ENCODE results near the gene PLA2G5. TPM values are rescaled to one million over a fixed set of nuclear protein-coding genes. Genes with fewer than 3 reads are reported as not detected.

The PLA2G5 gene
- total and polyA plus RNA-seq, 2 of the 4 experiments (the other 2 are of a cell fraction): not detected

- intact Hi-C loops (cut with micrococcal nuclease): no loop called here
- peaks cover 7% of the 10 kb centered on the region for H3K27me3 ChIP-seq (ENCODE audit: control insufficient read depth, insufficient read depth, low read length)
- H3K4ac ChIP-seq (ENCODE audit: low read depth, low read length): no peak overlapping the region
- H2BK15ac ChIP-seq (ENCODE audit: low read depth, low read length): no peak overlapping the region
- H3K4me3 ChIP-seq (ENCODE audit: insufficient read depth, low read depth, low read length): no peak overlapping the region
- in situ Hi-C loops (cut with MboI; ENCODE audit: low sequenced_read_pairs): no loop called here
- no peaks in the 10 kb centered on the region for H4K20me1 ChIP-seq (ENCODE audit: insufficient read depth, low read length)
- H3K14ac ChIP-seq (replicated peaks; ENCODE audit: low read depth, low read length): no peak overlapping the region
- H2BK120ac ChIP-seq (ENCODE audit: low read depth, low read length): no peak overlapping the region
- H3K18ac ChIP-seq (ENCODE audit: low read depth, low read length): no peak overlapping the region
- H4K5ac ChIP-seq (ENCODE audit: low read depth, low read length): no peak overlapping the region
- H3K56ac ChIP-seq (ENCODE audit: extremely low read depth, insufficient read depth, low read length): no peak overlapping the region
- dilution Hi-C loops (cut with HindIII; ENCODE audit: low sequenced_read_pairs, unreplicated experiment): no loop called here
- H3K4me2 ChIP-seq (ENCODE audit: low read depth, low read length): no peak overlapping the region
- H3K4me1 ChIP-seq (ENCODE audit: control insufficient read depth, insufficient read depth, low read length): no peaks in the 10 kb centered on the region
- no peak overlapping the region for H3K27ac ChIP-seq (ENCODE audit: insufficient read depth, low read length)
- H4K91ac ChIP-seq (ENCODE audit: insufficient read depth, low read depth, low read length): no peak overlapping the region
- H2AFZ ChIP-seq (replicated peaks; ENCODE audit: low read length, poor library complexity): no peak overlapping the region
- H2BK20ac ChIP-seq (ENCODE audit: low read depth, low read length): no peak overlapping the region
- H4K8ac ChIP-seq (ENCODE audit: low read depth in 2 of 2, low read length in 2 of 2): no peak overlapping the region
- ChIA-PET POLR2A (ENCODE audit: unreplicated experiment) (no interaction called here), CTCF (no interaction called here)
- H2AK5ac ChIP-seq (ENCODE audit: low read depth, low read length): no peak overlapping the region
- H3K9me3 ChIP-seq (ENCODE audit: control insufficient read depth, insufficient read depth, low read length): no peaks in the 10 kb centered on the region
- ATAC-seq (ENCODE audit: low read depth) (no peak), DNase-seq (no peak)
- H3K9me1 ChIP-seq (ENCODE audit: insufficient read depth, low read length): 0 out of 2 replicates have a peak, but pooled peaks cover 3% of the 10 kb centered on the region
- H2AK9ac ChIP-seq (replicated peaks; ENCODE audit: low read depth, low read length, poor library complexity): no peak overlapping the region
- no TSS peak for BruUV-seq (replicated peaks)
- WGBS, 2 experiments (ENCODE audit: extremely low coverage in 2 of 2, insufficient read length in 1 of 2): no CpG with 5 or more reads among the region's 4 CpGs
- no peaks in the 10 kb centered on the region for H3K79me1 ChIP-seq (ENCODE audit: low read depth in 1 of 2, low read length in 2 of 2)
- no peak overlapping the region for H3K9ac ChIP-seq (ENCODE audit: low read depth, low read length)
- H2BK5ac ChIP-seq (ENCODE audit: low read depth, low read length, poor library complexity, severe bottlenecking): no peak overlapping the region
- TF ChIP-seq ELK1 (IDR thresholded peaks at IDR 0.05; ENCODE audit: borderline replicate concordance, low read depth, low read length): no peak
- no peak for TF ChIP-seq MXI1 (IDR thresholded peaks at IDR 0.05; ENCODE audit: borderline replicate concordance, low read depth, low read length)
- TF ChIP-seq CTCF (conservative IDR thresholded peaks at IDR 0.05; ENCODE audit: low read depth, low read length): no peak
- no peak for TF ChIP-seq RCOR1 (IDR thresholded peaks at IDR 0.05; ENCODE audit: insufficient replicate concordance, low read length)
- no peak for TF ChIP-seq MAFK (IDR thresholded peaks at IDR 0.05; ENCODE audit: low read depth, low read length)
- no peak for TF ChIP-seq RAD21 (IDR thresholded peaks at IDR 0.05; ENCODE audit: low read length)
- no peak for TF ChIP-seq BHLHE40 (IDR thresholded peaks at IDR 0.05; ENCODE audit: low read depth, low read length)
- TF ChIP-seq MAZ (IDR thresholded peaks at IDR 0.05; ENCODE audit: borderline replicate concordance, low read depth, low read length): no peak
- no peak overlapping the region for H3K23ac ChIP-seq (ENCODE audit: low read depth, low read length)
- no peaks in the 10 kb centered on the region for H3K36me3 ChIP-seq (ENCODE audit: control insufficient read depth, insufficient read depth, low read length)
Measured at GRCh38 chr1:20137055-20137454, 67.1 kb downstream of the PLA2G5 start.

All from IMR-90 (cell line).